Measurements from ENCODE around the gene PLCL2.

PLCL2 gene

GRCh38 chr3:16896094-16896627, 11.4 kb downstream of the PLCL2 start:
- no peak for DNase-seq (ENCODE audit: low spot score)

- no peak for DNase-seq (ENCODE audit: low spot score)
Measured at GRCh38 chr3:16896820-16897219, 12.1 kb downstream of the PLCL2 start.

GRCh38 chr3:16897254-16897926, 12.6 kb downstream of the PLCL2 start:
- peak; percentile 57 for DNase-seq (ENCODE audit: low spot score)

- DNase-seq (ENCODE audit: low spot score), result no peak
Measured at GRCh38 chr3:16898595-16899395, 14.0 kb downstream of the PLCL2 start.

GRCh38 chr3:16899919-16900318, 15.2 kb downstream of the PLCL2 start:
- DNase-seq (ENCODE audit: low spot score), result no peak

- DNase-seq (ENCODE audit: low spot score), result no peak
Measured at GRCh38 chr3:16900779-16901440, 16.2 kb downstream of the PLCL2 start.

- DNase-seq (ENCODE audit: low spot score), result no peak
Measured at GRCh38 chr3:16904423-16905417, 20.0 kb downstream of the PLCL2 start.

GRCh38 chr3:16905704-16906103, 20.9 kb downstream of the PLCL2 start:
- DNase-seq (ENCODE audit: low spot score), result no peak

- no peak for DNase-seq (ENCODE audit: low spot score)
Measured at GRCh38 chr3:16906682-16907081, 21.9 kb downstream of the PLCL2 start.

GRCh38 chr3:16907243-16907642, 22.5 kb downstream of the PLCL2 start:
- DNase-seq (ENCODE audit: low spot score), result no peak

- DNase-seq (ENCODE audit: low spot score), result no peak
Measured at GRCh38 chr3:16908016-16908807, 23.5 kb downstream of the PLCL2 start.

GRCh38 chr3:16908896-16909295, 24.1 kb downstream of the PLCL2 start:
- DNase-seq (ENCODE audit: low spot score), result no peak

GRCh38 chr3:16909802-16910201, 25.0 kb downstream of the PLCL2 start:
- no peak for DNase-seq (ENCODE audit: low spot score)

GRCh38 chr3:16910207-16910606, 25.5 kb downstream of the PLCL2 start:
- no peak for DNase-seq (ENCODE audit: low spot score)

- no peak for DNase-seq (ENCODE audit: low spot score)
Measured at GRCh38 chr3:16911916-16912315, 27.2 kb downstream of the PLCL2 start.

GRCh38 chr3:16912400-16913263, 27.9 kb downstream of the PLCL2 start:
- peak; percentile 38 for DNase-seq (ENCODE audit: low spot score)

GRCh38 chr3:16913264-16913580, 28.5 kb downstream of the PLCL2 start:
- DNase-seq (ENCODE audit: low spot score), result no peak

GRCh38 chr3:16916840-16917239, 32.1 kb downstream of the PLCL2 start:
- no peak for DNase-seq (ENCODE audit: low spot score)

- DNase-seq (ENCODE audit: low spot score), result no peak
Measured at GRCh38 chr3:16917256-16917935, 32.6 kb downstream of the PLCL2 start.
